GM18507 (cell line): Measurements from ENCODE around the gene PRXL2B.
"Not testable (repeated sequence)": the region's sequence is repeated elsewhere in the genome, so short reads cannot be mapped to it uniquely, and the experiment has no call there.

ENCODE experiments used
- DNase-seq: peaks from one replicate; pipeline ENCODE4 v3.0.0; 2011; ENCODE audit warnings: low read depth; ENCODE audit not compliant: insufficient read length; ENCODE audit errors: extremely low spot score
- FAIRE-seq: peaks from 2 replicates; lab custom pipeline; 2011; peaks lifted over from hg19 to GRCh38; lab: Jason Lieb, UNC

Gene PRXL2B

DNA sequence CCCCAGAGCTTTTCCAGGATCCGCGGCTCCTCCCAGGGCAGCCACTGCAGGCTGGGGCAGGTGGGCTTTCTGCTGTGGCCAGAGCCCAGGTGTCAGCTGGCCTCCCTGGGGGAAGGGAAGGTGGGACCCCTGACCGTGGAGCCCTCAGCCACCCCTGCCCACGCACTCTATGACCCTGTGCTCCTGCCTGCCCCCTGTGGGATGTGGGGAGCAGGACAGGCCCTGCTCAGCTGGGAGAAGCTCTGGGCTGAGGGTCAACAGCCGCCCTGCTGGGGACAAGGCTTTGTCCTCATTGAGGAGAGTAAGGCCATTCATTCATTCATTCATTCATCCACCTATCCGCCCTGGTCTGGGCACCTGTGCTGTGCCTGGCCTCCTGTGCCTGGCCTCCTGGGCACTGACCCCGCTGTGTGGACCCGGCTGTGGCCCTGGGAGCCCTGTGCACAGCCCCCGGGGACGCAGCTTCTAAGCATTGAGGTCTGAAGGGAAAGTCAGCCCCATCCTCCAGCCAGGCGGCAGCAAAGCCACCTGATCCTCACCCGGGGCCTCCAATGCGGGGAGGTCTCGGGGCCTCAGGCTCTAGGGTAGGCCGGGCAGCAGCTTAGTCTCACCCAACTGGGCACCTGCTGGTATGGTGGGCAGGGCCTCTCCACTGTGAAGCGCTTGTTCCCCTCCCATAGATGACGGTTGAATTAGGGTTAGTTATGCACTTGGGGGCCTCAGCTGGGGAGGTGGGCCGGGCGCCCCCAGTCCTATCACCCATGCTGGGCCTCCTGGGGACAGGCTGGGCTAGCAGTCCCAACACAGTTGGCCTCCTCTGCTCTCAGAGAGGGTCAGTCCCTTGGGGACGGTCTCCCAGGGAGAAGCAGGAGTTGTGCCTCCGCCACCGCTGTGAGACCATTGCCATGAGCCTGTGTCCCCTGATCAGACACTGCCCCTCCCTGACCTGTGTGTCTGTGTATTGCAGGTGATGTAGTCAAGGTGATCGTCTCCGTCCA, 24.4 kb upstream of the PRXL2B start:
- DNase-seq: no peak
- FAIRE-seq: no peak

DNA sequence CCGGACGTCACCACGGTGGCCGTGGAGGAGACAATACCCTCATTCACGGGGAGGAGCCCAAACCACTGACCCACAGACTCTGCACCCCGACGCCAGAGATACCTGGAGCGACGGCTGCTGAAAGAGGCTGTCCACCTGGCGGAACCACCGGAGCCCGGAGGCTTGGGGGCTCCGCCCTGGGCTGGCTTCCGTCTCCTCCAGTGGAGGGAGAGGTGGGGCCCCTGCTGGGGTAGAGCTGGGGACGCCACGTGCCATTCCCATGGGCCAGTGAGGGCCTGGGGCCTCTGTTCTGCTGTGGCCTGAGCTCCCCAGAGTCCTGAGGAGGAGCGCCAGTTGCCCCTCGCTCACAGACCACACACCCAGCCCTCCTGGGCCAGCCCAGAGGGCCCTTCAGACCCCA, 23.4 kb upstream of the PRXL2B start:
- FAIRE-seq: no peak

GRCh38 chr1:2564006-2564814, 22.4 kb upstream of the PRXL2B start:
- FAIRE-seq (no peak), DNase-seq (no peak)

More for the DNA sequence above, 23.4 kb upstream of the PRXL2B start:
- DNase-seq: no peak

DNA sequence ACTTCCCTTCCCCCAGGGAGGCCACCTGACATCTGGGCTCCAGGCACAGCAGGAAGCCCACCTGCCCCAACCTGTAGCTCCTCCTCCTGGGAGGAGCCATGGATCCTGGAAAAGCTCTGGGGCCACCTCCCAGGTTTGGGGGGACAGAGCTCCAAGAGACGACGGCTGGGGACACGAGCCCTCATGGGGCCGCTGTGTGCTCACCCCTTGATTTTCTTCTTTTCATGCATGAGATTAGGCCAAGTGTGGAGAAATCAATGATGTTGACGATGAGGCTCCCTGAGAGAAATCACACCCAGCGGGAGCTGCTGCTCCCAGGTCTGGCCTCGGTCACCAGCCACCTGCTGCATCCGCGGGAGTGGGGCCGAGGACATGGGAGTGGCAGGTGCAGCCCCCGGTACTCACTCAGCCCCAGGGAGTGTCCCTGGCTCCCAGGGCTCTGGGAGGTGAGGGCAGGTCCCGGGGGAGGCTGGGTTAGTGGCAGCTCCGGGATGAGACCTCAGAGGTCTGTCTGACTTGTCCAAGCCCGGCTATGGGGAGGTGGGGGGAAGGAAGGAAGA, 21.7 kb upstream of the PRXL2B start:
- DNase-seq (no peak), FAIRE-seq (no peak)

GRCh38 chr1:2566101-2567045, 20.2 kb upstream of the PRXL2B start:
- no peak for FAIRE-seq

GRCh38 chr1:2567083-2567679, 19.4 kb upstream of the PRXL2B start:
- no peak for DNase-seq
- FAIRE-seq: no peak

More at GRCh38 chr1:2566101-2567045, 20.2 kb upstream of the PRXL2B start:
- no peak for DNase-seq

GRCh38 chr1:2568187-2568816, 18.3 kb upstream of the PRXL2B start:
- DNase-seq: not testable (repeated sequence)
- FAIRE-seq: peak; percentile 88

GRCh38 chr1:2569060-2569459, 17.5 kb upstream of the PRXL2B start:
- FAIRE-seq: no peak
- no peak for DNase-seq

DNA sequence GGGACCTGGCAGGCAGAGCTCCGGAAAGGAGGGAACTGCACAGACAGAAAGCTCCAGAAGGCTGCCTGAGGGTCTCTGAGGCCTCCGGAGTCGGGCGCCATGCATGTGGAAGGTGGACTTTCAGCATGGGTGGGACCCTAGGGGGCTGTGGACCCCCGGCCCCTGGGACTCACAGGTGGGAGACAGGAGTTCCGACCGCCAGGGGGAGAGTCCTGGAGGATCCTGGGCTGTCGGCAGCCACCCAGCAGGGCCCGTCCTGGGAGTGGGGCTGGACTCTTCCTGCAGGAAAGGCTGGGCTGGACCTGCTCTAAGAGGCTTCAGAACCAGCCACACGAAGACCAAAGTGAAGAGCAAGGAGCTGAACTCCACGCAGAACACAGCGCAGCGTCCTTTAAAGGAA, 16.9 kb upstream of the PRXL2B start:
- not testable (repeated sequence) for DNase-seq, FAIRE-seq

- DNase-seq (no peak), FAIRE-seq (no peak)
These were observed 16.2 kb upstream of the PRXL2B start for GRCh38 chr1:2570332-2570731.

GRCh38 chr1:2571348-2571747, 15.2 kb upstream of the PRXL2B start:
- no peak for DNase-seq

GRCh38 chr1:2573250-2573920, 13.2 kb upstream of the PRXL2B start:
- DNase-seq: no peak

More at GRCh38 chr1:2571348-2571747, 15.2 kb upstream of the PRXL2B start:
- FAIRE-seq: no peak

GRCh38 chr1:2574350-2574749, 12.2 kb upstream of the PRXL2B start:
- no peak for DNase-seq
- no peak for FAIRE-seq

More at GRCh38 chr1:2573250-2573920, 13.2 kb upstream of the PRXL2B start:
- FAIRE-seq: peak; percentile 31

- no peak for DNase-seq
- FAIRE-seq: peak; percentile 39
These were observed 10.5 kb upstream of the PRXL2B start for GRCh38 chr1:2575801-2576663.

- not testable (repeated sequence) for DNase-seq, FAIRE-seq
These were observed 9.0 kb upstream of the PRXL2B start for GRCh38 chr1:2577565-2578075.

DNA sequence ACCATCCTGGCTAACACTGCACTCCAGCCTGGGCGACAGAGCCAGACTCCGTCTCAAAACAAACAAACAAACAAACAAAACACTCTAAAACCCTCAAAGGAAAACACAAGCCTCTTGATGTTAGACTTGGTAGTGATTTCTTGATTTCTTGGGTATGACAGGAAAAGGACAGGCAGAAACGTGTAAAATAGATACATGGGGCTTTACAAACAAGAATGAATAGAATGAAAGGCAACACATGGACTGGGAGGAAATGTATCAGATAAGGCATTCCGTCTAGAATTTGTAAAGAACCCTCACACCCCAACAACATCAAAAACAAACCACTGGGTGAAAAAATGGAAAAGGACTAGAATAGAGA, 7.8 kb upstream of the PRXL2B start:
- DNase-seq: no peak
- FAIRE-seq: no peak
